ENCODE results near the gene SCGB1D4. TPM values are rescaled to one million over a fixed set of nuclear protein-coding genes. Genes with fewer than 3 reads are reported as not detected.

SCGB1D4 gene
- total RNA-seq, 1 experiment from 2014 or later, result not detected

DNA sequence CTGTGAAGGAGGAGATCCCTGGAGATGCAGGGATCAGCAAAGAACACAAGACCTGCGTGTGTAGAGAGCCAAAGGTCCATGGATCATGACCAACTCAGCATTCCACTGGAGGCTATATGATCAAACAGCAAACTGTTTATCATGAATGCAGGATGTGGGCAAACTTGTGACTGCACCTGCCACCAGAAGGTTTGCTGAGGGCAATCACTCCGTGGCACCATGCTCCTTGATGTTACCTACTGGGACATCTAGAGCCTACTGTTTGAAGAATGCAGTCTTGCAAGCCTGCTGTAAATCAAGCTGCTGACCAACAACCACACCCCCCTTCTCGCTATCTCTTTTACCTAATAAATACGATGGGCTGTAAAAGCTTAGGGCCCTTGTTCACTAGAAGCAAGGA, 47.2 kb downstream of the SCGB1D4 start:
- TF ChIP-seq, protein P1, sequence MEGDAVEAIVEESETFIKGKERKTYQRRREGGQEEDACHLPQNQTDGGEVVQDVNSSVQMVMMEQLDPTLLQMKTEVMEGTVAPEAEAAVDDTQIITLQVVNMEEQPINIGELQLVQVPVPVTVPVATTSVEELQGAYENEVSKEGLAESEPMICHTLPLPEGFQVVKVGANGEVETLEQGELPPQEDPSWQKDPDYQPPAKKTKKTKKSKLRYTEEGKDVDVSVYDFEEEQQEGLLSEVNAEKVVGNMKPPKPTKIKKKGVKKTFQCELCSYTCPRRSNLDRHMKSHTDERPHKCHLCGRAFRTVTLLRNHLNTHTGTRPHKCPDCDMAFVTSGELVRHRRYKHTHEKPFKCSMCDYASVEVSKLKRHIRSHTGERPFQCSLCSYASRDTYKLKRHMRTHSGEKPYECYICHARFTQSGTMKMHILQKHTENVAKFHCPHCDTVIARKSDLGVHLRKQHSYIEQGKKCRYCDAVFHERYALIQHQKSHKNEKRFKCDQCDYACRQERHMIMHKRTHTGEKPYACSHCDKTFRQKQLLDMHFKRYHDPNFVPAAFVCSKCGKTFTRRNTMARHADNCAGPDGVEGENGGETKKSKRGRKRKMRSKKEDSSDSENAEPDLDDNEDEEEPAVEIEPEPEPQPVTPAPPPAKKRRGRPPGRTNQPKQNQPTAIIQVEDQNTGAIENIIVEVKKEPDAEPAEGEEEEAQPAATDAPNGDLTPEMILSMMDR (conservative IDR thresholded peaks at IDR 0.05), result no peak
- WGBS (ENCODE audit: extremely low coverage, insufficient read length, low lambda C conversion rate), result no CpG with 5 or more reads among the region's 4 CpGs
- DNase-seq, result no peak
- H3K4me2 ChIP-seq (ENCODE audit: insufficient read depth, insufficient read length, low read length), result no peak overlapping the region
- no peak overlapping the region for H3T11ph ChIP-seq (ENCODE audit: low read length)
- peaks cover 56 to 57% of the 10 kb centered on the region in 2 experiments for H3K9me3 Mint-ChIP-seq
- H2BK20ac ChIP-seq (ENCODE audit: low read depth, low read length, poor library complexity, severe bottlenecking), result no peak overlapping the region
- H4K20me1 ChIP-seq (ENCODE audit: control insufficient read depth, insufficient read depth, insufficient read length), result no peaks in the 10 kb centered on the region
- H3K9me3 ChIP-seq (ENCODE audit: control insufficient read depth, low read depth, low read length), result peaks cover 25% of the 10 kb centered on the region
- H3K23me2 ChIP-seq (ENCODE audit: insufficient read length, low read depth, low read length, poor library complexity, severe bottlenecking), result no peaks in the 10 kb centered on the region
- no peaks in the 10 kb centered on the region for H3K4me1 ChIP-seq (ENCODE audit: insufficient read depth, low read length)
- H3K9ac ChIP-seq (ENCODE audit: extremely low read depth, insufficient read length, low read length), result no peak overlapping the region
- no peak overlapping the region for H4K8ac ChIP-seq (replicated peaks; ENCODE audit: insufficient read length, low read depth, low read length)
- no peak overlapping the region for H4K91ac ChIP-seq (ENCODE audit: insufficient read length, low read depth, low read length)
- H2BK120ac ChIP-seq (ENCODE audit: low read depth, low read length, poor library complexity, severe bottlenecking), result no peak overlapping the region
- no peak overlapping the region for H3K18ac ChIP-seq (ENCODE audit: insufficient read length, low read depth, low read length)
- H3K4me1 Mint-ChIP-seq, result no peaks in the 10 kb centered on the region
- no peak overlapping the region for H2BK5ac ChIP-seq (ENCODE audit: insufficient read length, low read length)
- H3K79me1 ChIP-seq (ENCODE audit: insufficient read depth, low read depth, low read length, poor library complexity, severe bottlenecking), result no peaks in the 10 kb centered on the region
- no peak overlapping the region for H3K4me3 Mint-ChIP-seq
- H2BK12ac ChIP-seq (ENCODE audit: insufficient read length, low read depth, low read length), result no peak overlapping the region
- no peak overlapping the region for H3K27ac ChIP-seq (ENCODE audit: insufficient read length, low read depth, low read length)
- H3K27me3 Mint-ChIP-seq (ENCODE audit: low read depth), result peaks cover 29% of the 10 kb centered on the region
- no peak overlapping the region for H3K56ac ChIP-seq (ENCODE audit: insufficient read length, low read depth, low read length)
- H2AFZ ChIP-seq (ENCODE audit: low read length), result no peak overlapping the region
- no peak overlapping the region for H4K5ac ChIP-seq (ENCODE audit: insufficient read length, low read depth, low read length)
- no peak overlapping the region for H3K23ac ChIP-seq (ENCODE audit: insufficient read length, low read depth, low read length)
- peaks cover 0 to 16% (median 1%) of the 10 kb centered on the region in 3 experiments; a peak in 6 of 7 replicates for H3K36me3 Mint-ChIP-seq (ENCODE audit: insufficient read depth in 1 of 3, low read depth in 3 of 3)
- no peak overlapping the region for H3K4ac ChIP-seq (ENCODE audit: low read depth, low read length)
- no peaks in the 10 kb centered on the region for H3K27me3 ChIP-seq (ENCODE audit: insufficient read depth, low read length)
- no peak overlapping the region for H3K14ac ChIP-seq (ENCODE audit: insufficient read depth, low read length)
- no peak overlapping the region for H3K27ac Mint-ChIP-seq
- no peak overlapping the region for H2AK5ac ChIP-seq (ENCODE audit: insufficient read length, low read length)
- H3K79me2 ChIP-seq (ENCODE audit: insufficient read depth, low read length), result no peaks in the 10 kb centered on the region
- no peak overlapping the region for H2BK15ac ChIP-seq (ENCODE audit: low read depth, low read length)

Other genes with a start within 250 kb of the SCGB1D4 start
- 94.1 and 99.9 TPM in 2 replicates for gene INCENP, start 175.1 kb downstream of the SCGB1D4 start, total RNA-seq (2021)
- gene SCGB1D1, start 108.9 kb downstream of the SCGB1D4 start, total RNA-seq (2021), result not detected in 2 replicates
- not detected in 2 replicates for gene SCGB2A1, start 90.4 kb downstream of the SCGB1D4 start, total RNA-seq (2021)
- not detected in 2 replicates for gene SCGB1D2, start 56.8 kb downstream of the SCGB1D4 start, total RNA-seq (2021)
- gene SCGB2A2, start 28.9 kb downstream of the SCGB1D4 start, total RNA-seq (2021), result not detected in 2 replicates
- gene ASRGL1, start 38.4 kb upstream of the SCGB1D4 start, total RNA-seq (2021), result 30.9 and 31.1 TPM in 2 replicates
- not detected in 2 replicates for gene SCGB1A1, start 120.0 kb upstream of the SCGB1D4 start, total RNA-seq (2021)
- 13.9 and 15.2 TPM in 2 replicates for gene AHNAK, start 247.7 kb upstream of the SCGB1D4 start, total RNA-seq (2021)

All from H9 (cell line).